NCI-H524 treated with DMSO at 0.1 percent for 48 hours (cell line): ENCODE data around the gene NDUFA3.
"Not testable (repeated sequence)": the region's sequence is repeated elsewhere in the genome, so short reads cannot be mapped to it uniquely, and the experiment has no call there.

Experiments
- DNase-seq: peaks from one replicate; lab custom pipeline; 2025; lab: John Stamatoyannopoulos, UW

NDUFA3 gene

GRCh38 chr19:54102421-54103169, at the start of gene NDUFA3:
Gene NDUFA3, plus strand, starts transcription at chr19:54102855. Its CDS starts 24 bp downstream, at chr19:54102879.
- DNase-seq: peak; percentile 84

DNA sequence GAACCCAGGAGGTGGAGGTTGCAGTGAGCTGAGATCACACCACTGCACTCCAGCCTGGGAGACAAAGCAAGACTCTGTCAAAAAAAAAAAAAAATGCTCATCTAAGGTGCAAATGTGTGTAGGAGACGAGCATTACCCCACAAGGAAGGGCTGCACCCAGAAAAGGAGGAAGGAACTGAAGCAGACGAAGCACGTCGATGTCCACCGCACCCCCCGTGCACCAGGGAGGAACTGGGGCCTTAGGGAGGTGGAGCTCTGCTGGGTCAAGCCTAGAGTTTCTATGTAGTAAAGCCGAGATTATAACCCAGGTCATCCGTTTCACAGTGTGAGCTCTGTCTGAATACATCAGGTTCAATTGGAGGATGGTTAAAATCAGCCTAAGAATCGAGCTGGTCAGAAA, 40.0 kb upstream of the NDUFA3 start:
- DNase-seq: no peak

DNA sequence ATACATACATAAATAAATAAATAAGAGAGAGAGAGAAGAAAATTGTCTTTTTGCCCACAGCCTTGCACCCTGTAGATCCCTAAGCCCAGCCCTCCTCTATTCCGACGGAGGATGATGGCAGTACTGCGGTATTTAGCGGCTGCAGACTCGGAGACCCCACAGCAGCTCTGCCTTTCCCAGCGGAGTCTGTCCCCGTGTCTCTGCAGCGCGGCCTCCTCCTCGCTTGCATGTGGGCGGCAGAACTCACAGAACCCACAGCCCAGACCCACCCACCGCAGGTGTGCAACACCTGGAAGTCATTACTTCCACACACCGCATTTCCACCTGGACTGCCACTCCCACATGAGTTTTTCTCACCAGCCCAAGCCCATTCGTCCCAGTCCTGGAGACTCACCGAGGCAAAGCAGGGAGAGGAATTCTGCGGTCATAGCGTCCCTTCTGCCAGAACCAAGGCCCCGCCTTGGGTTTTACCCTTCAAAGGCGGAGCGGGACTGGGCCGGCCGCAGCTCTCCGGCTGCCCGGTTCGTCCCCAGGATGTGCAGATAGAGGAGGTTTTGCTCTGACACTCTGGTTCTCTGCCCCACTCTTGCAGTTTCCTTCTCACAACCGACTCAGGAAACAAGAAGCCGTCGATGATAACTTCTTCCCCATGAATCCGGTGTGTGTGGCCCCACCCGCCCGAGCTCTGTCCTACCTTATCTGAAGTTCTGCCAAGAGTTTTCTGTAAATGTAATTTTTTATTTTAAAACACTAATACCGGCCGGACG, 39.1 kb upstream of the NDUFA3 start, which contains the start of gene VSTM1:
Gene VSTM1, minus strand, starts transcription at position 548 of the 767 bp plus-strand sequence. Its CDS starts 120 bp downstream, at position 428.
- no peak for DNase-seq

- DNase-seq: no peak
Observed at GRCh38 chr19:54069470-54069869, 33.2 kb upstream of the NDUFA3 start.

DNA sequence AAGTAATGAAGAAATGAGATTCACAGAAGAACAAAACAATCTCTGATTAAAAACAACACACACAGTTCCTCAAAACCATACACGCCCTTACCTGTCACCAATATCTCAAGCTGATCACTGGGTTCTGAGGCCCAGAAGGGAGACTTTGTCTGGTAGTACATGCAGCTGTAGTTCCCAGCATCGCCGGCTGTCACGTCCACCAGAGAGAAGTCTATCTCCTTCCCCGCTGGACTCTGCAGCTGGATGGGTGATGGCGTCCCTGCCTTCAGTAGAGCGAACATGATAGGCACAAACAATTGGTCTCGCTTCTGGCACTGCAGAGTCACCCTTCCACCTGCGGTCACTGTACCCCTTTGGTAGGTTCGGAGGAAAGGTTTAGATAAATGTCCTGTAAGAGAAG, 28.8 kb upstream of the NDUFA3 start:
- no peak for DNase-seq

GRCh38 chr19:54074851-54075250, 27.8 kb upstream of the NDUFA3 start:
- no peak for DNase-seq

GRCh38 chr19:54077334-54077733, 25.3 kb upstream of the NDUFA3 start:
- no peak for DNase-seq

- no peak for DNase-seq
Observed at GRCh38 chr19:54081032-54081431, 21.6 kb upstream of the NDUFA3 start, which contains the start of gene TARM1. Gene TARM1, minus strand, starts transcription at chr19:54081365. Its CDS starts 25 bp downstream, at chr19:54081340.

- no peak for DNase-seq
Observed at GRCh38 chr19:54084410-54084809, 18.2 kb upstream of the NDUFA3 start.

GRCh38 chr19:54094426-54095000, 8.1 kb upstream of the NDUFA3 start:
- no peak for DNase-seq

- no peak for DNase-seq
Observed at GRCh38 chr19:54095136-54095858, 7.4 kb upstream of the NDUFA3 start.

DNA sequence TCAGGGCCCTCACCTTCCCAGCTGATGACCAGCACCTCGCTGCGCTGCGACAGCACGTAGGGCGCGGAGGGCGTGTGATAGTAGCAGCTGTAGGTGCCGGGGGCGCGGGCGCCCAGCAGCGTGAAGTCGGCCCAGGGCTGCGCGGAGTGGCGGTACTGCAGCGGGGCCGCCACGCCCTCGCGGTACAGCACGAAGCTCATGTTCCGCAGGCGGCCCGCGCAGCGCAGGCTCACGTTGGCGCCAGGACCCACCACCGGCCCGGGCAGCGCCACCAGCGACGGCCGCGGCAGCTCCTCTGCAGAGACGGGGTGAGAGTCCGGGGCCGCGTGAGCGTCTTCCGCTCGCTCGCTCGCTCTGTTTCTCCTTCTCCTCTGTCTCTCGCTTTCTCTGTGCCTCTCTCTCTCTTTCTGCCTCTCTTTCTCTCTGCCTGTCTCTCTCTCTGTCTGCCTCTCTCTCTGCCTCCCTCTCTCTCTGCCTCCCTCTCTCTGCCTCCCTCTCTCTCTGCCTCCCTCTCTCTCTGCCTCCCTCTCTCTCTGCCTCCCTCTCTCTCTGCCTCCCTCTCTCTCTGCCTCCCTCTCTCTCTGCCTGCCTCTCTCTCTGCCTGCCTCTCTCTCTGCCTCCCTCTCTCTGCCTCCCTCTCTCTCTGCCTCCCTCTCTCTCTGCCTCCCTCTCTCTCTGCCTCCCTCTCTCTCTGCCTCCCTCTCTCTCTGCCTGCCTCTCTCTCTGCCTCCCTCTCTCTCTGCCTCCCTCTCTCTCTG, 6.6 kb upstream of the NDUFA3 start:
- not testable (repeated sequence) for DNase-seq

- no peak for DNase-seq
Observed at GRCh38 chr19:54096617-54097106, 6.0 kb upstream of the NDUFA3 start.

DNA sequence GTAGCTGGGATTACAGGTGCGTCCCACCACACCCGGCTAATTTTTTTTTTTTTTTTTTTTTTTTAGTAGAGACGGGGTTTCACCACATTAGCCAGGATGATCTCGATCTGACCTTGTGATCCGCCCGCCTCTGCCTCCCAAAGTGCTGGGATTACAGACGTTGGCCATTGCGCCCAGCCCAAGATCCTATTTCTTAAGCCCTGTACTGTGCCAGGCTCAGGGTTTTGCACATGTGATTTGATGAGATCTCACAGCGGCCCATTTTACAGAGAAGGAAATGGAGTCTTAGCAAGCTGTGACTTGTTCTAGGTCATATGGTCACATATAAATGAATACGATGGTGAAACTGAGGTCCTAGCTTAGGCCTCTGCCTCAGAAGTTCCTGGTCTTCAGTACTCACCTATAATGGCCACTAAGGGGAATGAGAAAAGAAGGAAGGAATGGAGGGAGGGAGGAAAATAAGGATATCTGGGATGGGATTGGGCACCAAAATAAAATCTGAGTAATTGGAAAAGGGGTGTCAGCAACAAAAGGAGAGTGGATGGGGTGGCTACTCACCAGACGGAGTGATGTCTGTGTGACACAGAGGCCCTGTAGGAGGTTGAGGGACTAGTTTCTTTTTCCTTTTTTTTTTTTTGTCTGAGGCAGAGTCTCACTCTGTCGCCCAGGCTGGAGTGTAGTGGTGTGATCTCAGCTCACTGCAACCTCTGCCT, 3.3 kb upstream of the NDUFA3 start:
- no peak for DNase-seq

GRCh38 chr19:54099903-54100255, 2.8 kb upstream of the NDUFA3 start:
- not testable (repeated sequence) for DNase-seq

GRCh38 chr19:54100561-54100960, 2.1 kb upstream of the NDUFA3 start, which contains the start of gene OSCAR:
Gene OSCAR, minus strand, starts transcription at chr19:54100803. Its CDS starts 11 bp downstream, at chr19:54100792.
- no peak for DNase-seq

DNA sequence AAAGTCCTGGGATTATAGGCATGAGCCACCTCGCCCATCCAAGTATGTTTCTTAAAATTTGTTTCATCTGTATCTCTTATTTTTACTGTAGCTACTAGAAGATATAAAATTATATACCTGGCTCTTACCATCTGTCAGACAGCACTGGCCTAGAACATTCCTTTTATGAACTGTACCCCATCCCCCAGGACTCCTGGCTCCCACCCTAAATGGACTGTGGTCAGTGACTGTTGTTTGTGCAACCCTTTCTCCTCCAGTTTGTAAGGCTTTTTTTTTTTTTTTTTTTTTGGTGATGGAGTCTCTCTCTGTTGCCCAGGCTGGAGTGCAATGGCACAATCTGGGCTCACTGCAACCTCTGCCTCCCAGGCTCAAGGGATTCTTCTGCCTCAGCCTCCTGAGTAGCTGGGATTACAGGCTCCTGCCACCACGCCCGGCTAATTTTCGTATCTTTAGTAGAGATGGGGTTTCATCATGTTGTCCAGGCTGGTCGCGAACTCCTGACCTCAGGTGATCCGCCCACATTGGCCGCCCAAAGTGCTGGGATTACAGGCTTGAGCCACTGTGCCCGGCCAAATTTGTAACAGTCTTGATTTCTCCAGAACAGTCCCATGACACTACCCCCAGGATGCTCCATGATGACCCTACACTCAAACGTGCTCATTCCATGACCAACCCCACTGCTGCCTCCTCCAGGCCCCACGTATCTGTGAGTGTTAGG, 2.5 kb downstream of the NDUFA3 start:
- DNase-seq: no peak

DNA sequence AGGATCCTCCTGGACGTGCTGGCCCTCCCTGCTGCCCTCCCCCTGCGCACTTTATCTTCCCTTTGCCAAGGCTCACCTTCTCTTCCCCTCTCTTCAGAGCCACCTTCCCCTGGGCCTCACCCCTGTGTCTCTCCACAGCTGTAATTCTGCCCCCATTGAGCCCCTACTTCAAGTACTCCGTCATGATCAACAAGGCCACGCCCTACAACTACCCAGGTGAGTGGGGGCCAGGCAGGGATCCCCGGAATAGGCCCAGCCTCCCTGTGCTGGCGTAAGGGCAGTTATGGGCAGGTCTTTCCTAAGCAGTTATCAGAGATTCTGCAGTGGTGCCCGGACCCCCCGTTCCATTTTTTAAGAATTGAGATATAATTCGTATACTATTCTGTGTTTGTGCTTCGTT, 3.1 kb downstream of the NDUFA3 start:
- DNase-seq: no peak

DNA sequence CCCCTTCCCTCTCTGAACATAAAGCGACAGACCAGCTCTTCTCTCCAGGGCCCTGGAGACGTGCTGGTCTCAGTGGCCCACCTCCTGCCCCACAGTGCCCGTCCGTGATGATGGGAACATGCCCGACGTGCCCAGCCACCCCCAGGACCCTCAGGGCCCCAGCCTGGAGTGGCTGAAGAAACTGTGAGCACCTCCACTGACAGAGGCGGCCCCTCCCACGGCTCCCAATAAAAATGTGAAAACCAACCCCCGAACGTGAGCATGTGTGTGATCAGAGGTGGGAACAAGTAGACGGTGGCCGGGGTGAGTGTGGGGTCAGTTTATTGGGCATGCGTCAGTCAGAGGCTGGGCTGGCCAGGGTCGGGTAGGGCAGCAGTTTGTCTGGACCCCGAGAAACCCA, 4.1 kb downstream of the NDUFA3 start:
- no peak for DNase-seq
